ENCODE measurements around the gene RPL6. TPM values are rescaled to one million over a fixed set of nuclear protein-coding genes. Genes with fewer than 3 reads are reported as not detected.

RPL6 gene
- total and polyA plus RNA-seq, 7 experiments from 2014 or later: 697 to 1,668 (median 1,363) TPM

DNA sequence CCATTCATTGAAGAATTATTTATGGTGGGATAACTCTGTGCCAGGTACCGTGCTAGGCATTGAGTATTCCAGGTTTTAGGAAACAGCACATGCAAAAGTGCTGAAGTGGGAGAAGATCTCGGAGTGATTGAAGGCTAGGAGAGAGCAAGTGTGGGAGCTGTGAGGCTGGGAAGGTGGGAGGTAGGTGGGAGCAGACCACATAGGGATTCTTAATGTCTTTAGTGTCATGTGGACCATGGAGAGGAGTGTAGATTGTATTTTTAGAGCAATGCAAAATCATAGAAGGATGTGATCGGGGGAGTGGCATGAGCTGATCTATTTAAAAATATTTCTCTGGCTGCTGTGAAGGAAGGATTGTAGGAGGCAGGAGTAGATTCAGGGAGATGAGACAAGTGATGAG lies 14.7 kb upstream of the RPL6 start:
- POLR2A ChIA-PET: interaction anchor here (0.7 to 0.8 kb wide), 2 partner anchors 12 to 33 kb away, joined by 3 to 10 read pairs; no protein-coding TSS in a partner anchor

GRCh38 chr12:112422531-112422930 lies 13.1 kb upstream of the RPL6 start:
- intact Hi-C loops (cut with micrococcal nuclease): no loop called here
- no peak overlapping the region for H3K27ac ChIP-seq (ENCODE audit: low read depth, low read length)
- ChIA-PET POLR2A (interaction anchor here (0.6 kb wide), 1 partner anchor 53 kb away, joined by 4 read pairs; no protein-coding TSS in a partner anchor), CTCF (no interaction called here)
- H3K27me3 Mint-ChIP-seq: no peaks in the 10 kb centered on the region
- H3K4me1 ChIP-seq (ENCODE audit: control insufficient read depth in 2 of 2, insufficient read depth in 2 of 2, low read length in 2 of 2): peaks cover 30 to 37% of the 10 kb centered on the region in 2 donors
- peaks cover 0 to 4% (median 3%) of the 10 kb centered on the region in 5 donors for H3K36me3 Mint-ChIP-seq
- no peak overlapping the region for H3K4me3 ChIP-seq (ENCODE audit: low read length)
- ATAC-seq (no peak), DNase-seq (no peak)
- H3K9me3 Mint-ChIP-seq: peaks cover 0 to 5% (median 0%) of the 10 kb centered on the region in 11 donors
- H3K27ac Mint-ChIP-seq: peak overlapping the region in 1 of 9 donors; percentile 2
- no peaks in the 10 kb centered on the region for H3K27me3 ChIP-seq (ENCODE audit: control insufficient read depth in 2 of 2, insufficient read depth in 2 of 2, low read length in 2 of 2)
- peaks cover 26 to 65% (median 53%) of the 10 kb centered on the region in 7 donors for H3K4me1 Mint-ChIP-seq
- no peaks in the 10 kb centered on the region for H3K9me3 ChIP-seq (ENCODE audit: control insufficient read depth in 2 of 3, low read length in 3 of 3)
- H3K4me3 Mint-ChIP-seq: peak overlapping the region in 4 of 10 donors; percentile 14 to 49 (median 23)
- H3K36me3 ChIP-seq (ENCODE audit: control insufficient read depth in 2 of 3, insufficient read depth in 3 of 3, low read length in 3 of 3): peaks cover 0 to 7% (median 0%) of the 10 kb centered on the region in 3 experiments

More for the DNA sequence above, 14.7 kb upstream of the RPL6 start:
- H3K4me3 ChIP-seq (ENCODE audit: low read length): no peak overlapping the region
- no peaks in the 10 kb centered on the region for H3K9me3 Mint-ChIP-seq
- peaks cover 33 to 67% (median 57%) of the 10 kb centered on the region in 7 donors for H3K4me1 Mint-ChIP-seq
- peaks cover 0 to 8% (median 4%) of the 10 kb centered on the region in 5 donors for H3K36me3 Mint-ChIP-seq
- intact Hi-C loops (cut with micrococcal nuclease): no loop called here
- H3K9me3 ChIP-seq (ENCODE audit: control insufficient read depth in 2 of 3, low read length in 3 of 3): no peaks in the 10 kb centered on the region
- H3K4me1 ChIP-seq (ENCODE audit: control insufficient read depth in 2 of 2, insufficient read depth in 2 of 2, low read length in 2 of 2): peaks cover 30 to 31% of the 10 kb centered on the region in 2 donors
- no peaks in the 10 kb centered on the region for H3K27me3 ChIP-seq (ENCODE audit: control insufficient read depth in 2 of 2, insufficient read depth in 2 of 2, low read length in 2 of 2)
- H3K27me3 Mint-ChIP-seq: no peaks in the 10 kb centered on the region
- DNase-seq: no peak
- peak overlapping the region in 3 of 9 donors; percentile 0 to 6 (median 2) for H3K27ac Mint-ChIP-seq
- CTCF ChIA-PET: interaction anchor here (1.0 kb wide), 1 partner anchor 12 kb away, joined by 3 read pairs; no protein-coding TSS in a partner anchor
- H3K36me3 ChIP-seq (ENCODE audit: control insufficient read depth in 2 of 3, insufficient read depth in 3 of 3, low read length in 3 of 3): peaks cover 0 to 3% (median 0%) of the 10 kb centered on the region in 3 experiments
- no peak for ATAC-seq
- no peak overlapping the region for H3K27ac ChIP-seq (ENCODE audit: low read depth, low read length)
- peak overlapping the region in 5 of 10 donors; percentile 0 to 39 (median 9) for H3K4me3 Mint-ChIP-seq

- H3K4me1 Mint-ChIP-seq: peaks cover 26 to 62% (median 53%) of the 10 kb centered on the region in 7 donors
- intact Hi-C loops (cut with micrococcal nuclease): no loop called here
- CTCF ChIA-PET: no interaction called here
- ATAC-seq (no peak), DNase-seq (no peak)
- Histone ChIP-seq H3K27ac (ENCODE audit: low read depth, low read length) (no peak overlapping the region), H3K27me3 (ENCODE audit: control insufficient read depth in 2 of 2, insufficient read depth in 2 of 2, low read length in 2 of 2) (no peaks in the 10 kb centered on the region), H3K36me3 (ENCODE audit: control insufficient read depth in 2 of 3, insufficient read depth in 3 of 3, low read length in 3 of 3) (peaks cover 0 to 7% (median 0%) of the 10 kb centered on the region in 3 experiments), H3K4me1 (ENCODE audit: control insufficient read depth in 2 of 2, insufficient read depth in 2 of 2, low read length in 2 of 2) (peaks cover 30 to 37% of the 10 kb centered on the region in 2 donors), H3K9me3 (ENCODE audit: control insufficient read depth in 2 of 3, low read length in 3 of 3) (no peaks in the 10 kb centered on the region), H3K4me3 (ENCODE audit: low read length) (no peak overlapping the region)
- peak overlapping the region in 7 of 10 donors; percentile 8 to 99 (median 92) for H3K4me3 Mint-ChIP-seq
- H3K9me3 Mint-ChIP-seq: peaks cover 0 to 5% (median 0%) of the 10 kb centered on the region in 11 donors
- H3K27ac Mint-ChIP-seq: peak overlapping the region in 2 of 9 donors; percentile 25 to 82
- peaks cover 0 to 5% (median 3%) of the 10 kb centered on the region in 5 donors for H3K36me3 Mint-ChIP-seq
- H3K27me3 Mint-ChIP-seq: no peaks in the 10 kb centered on the region
- POLR2A ChIA-PET: no interaction called here
Measured at GRCh38 chr12:112421363-112421762, 12.0 kb upstream of the RPL6 start.

DNA sequence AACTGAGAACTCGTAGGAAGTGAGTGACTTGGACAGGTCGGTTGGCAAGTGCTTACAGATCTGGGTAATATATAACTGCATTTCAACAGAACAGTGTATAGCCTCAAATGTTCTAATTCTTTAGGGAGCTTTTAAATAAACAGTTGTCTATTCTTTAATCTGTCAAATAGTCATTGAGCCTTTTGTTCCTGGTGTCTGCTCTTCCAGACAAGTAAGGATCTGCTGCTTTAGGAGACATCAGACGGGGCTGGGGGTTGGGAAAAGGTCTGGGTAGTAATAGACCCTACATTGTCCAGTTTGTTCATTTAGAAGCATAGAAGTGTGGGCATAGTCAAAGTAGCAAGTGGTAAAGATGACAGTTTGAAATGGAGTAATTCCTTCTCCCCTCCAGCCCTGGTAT lies 11.3 kb upstream of the RPL6 start:
- peak overlapping the region; percentile 63 to 99 (median 92) for H3K4me3 Mint-ChIP-seq
- Histone ChIP-seq H3K27me3 (ENCODE audit: control insufficient read depth in 2 of 2, insufficient read depth in 2 of 2, low read length in 2 of 2) (no peaks in the 10 kb centered on the region), H3K27ac (ENCODE audit: low read depth, low read length) (no peak overlapping the region), H3K4me3 (ENCODE audit: low read length) (no peak overlapping the region), H3K36me3 (ENCODE audit: control insufficient read depth in 2 of 3, insufficient read depth in 3 of 3, low read length in 3 of 3) (peaks cover 0 to 7% (median 0%) of the 10 kb centered on the region in 3 experiments), H3K9me3 (ENCODE audit: control insufficient read depth in 2 of 3, low read length in 3 of 3) (no peaks in the 10 kb centered on the region), H3K4me1 (ENCODE audit: control insufficient read depth in 2 of 2, insufficient read depth in 2 of 2, low read length in 2 of 2) (peaks cover 30 to 37% of the 10 kb centered on the region in 2 donors)
- intact Hi-C loops (cut with micrococcal nuclease): no loop called here
- H3K27ac Mint-ChIP-seq: peak overlapping the region in 6 of 9 donors; percentile 17 to 75 (median 56)
- no peak for ATAC-seq
- CTCF ChIA-PET: no interaction called here
- peaks cover 0 to 5% (median 0%) of the 10 kb centered on the region in 11 donors for H3K9me3 Mint-ChIP-seq
- H3K27me3 Mint-ChIP-seq: no peaks in the 10 kb centered on the region
- POLR2A ChIA-PET: no interaction called here
- H3K36me3 Mint-ChIP-seq: peaks cover 0 to 5% (median 3%) of the 10 kb centered on the region in 5 donors
- peaks cover 26 to 56% (median 53%) of the 10 kb centered on the region in 7 donors for H3K4me1 Mint-ChIP-seq
- DNase-seq: no peak

GRCh38 chr12:112419297-112420133 lies 10.1 kb upstream of the RPL6 start:
- H3K36me3 Mint-ChIP-seq: peaks cover 0 to 5% (median 3%) of the 10 kb centered on the region in 5 donors
- no peaks in the 10 kb centered on the region for H3K27me3 Mint-ChIP-seq
- peak overlapping the region; percentile 87 to 97 (median 93) for H3K27ac Mint-ChIP-seq
- ChIA-PET CTCF (no interaction called here), POLR2A (interaction anchor here (1.0 kb wide), 3 partner anchors 12 to 35 kb away, joined by 3 to 4 read pairs (median 3); no protein-coding TSS in a partner anchor)
- Histone ChIP-seq H3K9me3 (ENCODE audit: control insufficient read depth in 2 of 3, low read length in 3 of 3) (no peaks in the 10 kb centered on the region), H3K4me3 (ENCODE audit: low read length) (peak overlapping the region; percentile 100), H3K4me1 (ENCODE audit: control insufficient read depth in 2 of 2, insufficient read depth in 2 of 2, low read length in 2 of 2) (peaks cover 30 to 35% of the 10 kb centered on the region in 2 donors), H3K27me3 (ENCODE audit: control insufficient read depth in 2 of 2, insufficient read depth in 2 of 2, low read length in 2 of 2) (no peaks in the 10 kb centered on the region), H3K27ac (ENCODE audit: low read depth, low read length) (peak overlapping the region; percentile 91), H3K36me3 (ENCODE audit: control insufficient read depth in 2 of 3, insufficient read depth in 3 of 3, low read length in 3 of 3) (peaks cover 0 to 7% (median 0%) of the 10 kb centered on the region in 3 experiments)
- peak in 1 of 9 donors; percentile 62 for DNase-seq
- H3K4me1 Mint-ChIP-seq: peaks cover 26 to 52% (median 47%) of the 10 kb centered on the region in 7 donors
- no peak for ATAC-seq
- peak overlapping the region; percentile 86 to 99 (median 92) for H3K4me3 Mint-ChIP-seq
- peaks cover 0 to 5% (median 0%) of the 10 kb centered on the region in 11 donors for H3K9me3 Mint-ChIP-seq
- intact Hi-C loops (cut with micrococcal nuclease): loop anchor here in 1 of 2 donors (2.0 to 10.0 kb wide), 2 partner anchors 37 to 735 kb away; partner anchors contain the start of genes ACAD10, BRAP and HECTD4

DNA sequence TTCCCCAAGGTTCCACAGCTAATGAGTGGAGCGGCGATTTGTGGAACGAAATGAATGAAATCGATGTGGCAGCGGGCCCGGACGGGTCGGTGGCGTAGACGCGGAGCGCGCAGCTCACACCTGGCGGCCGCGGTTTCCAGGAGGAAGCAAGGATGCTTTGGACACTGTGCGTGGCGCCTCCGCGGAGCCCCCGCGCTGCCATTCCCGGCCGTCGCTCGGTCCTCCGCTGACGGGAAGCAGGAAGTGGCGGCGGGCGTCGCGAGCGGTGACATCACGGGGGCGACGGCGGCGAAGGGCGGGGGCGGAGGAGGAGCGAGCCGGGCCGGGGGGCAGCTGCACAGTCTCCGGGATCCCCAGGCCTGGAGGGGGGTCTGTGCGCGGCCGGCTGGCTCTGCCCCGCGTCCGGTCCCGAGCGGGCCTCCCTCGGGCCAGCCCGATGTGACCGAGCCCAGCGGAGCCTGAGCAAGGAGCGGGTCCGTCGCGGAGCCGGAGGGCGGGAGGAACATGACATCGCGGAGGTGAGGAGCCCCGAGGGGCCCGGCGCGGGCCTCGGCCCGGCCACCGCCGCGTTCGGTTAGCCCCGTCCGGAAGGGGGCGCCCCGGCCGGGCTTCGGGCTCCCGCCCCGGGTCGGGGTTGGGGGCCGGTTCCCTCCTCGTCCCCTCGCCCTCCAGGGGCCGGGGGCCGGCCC lies 9.3 kb upstream of the RPL6 start, which contains the start of gene PTPN11:
TSS of gene PTPN11 (plus strand) at position 340 of the 689 bp plus-strand sequence. CDS start at position 505, 165 bp downstream.
- CTCF ChIA-PET: no interaction called here
- no peaks in the 10 kb centered on the region for H3K9me3 ChIP-seq (ENCODE audit: control insufficient read depth in 2 of 3, low read length in 3 of 3)
- Mint-ChIP-seq H3K4me3 (peak within 1 kb of the TSS; percentile 91 to 100 (median 96)), H3K27me3 (no peaks in the 10 kb centered on the region), H3K27ac (peak within 1 kb of the TSS; percentile 95 to 100 (median 98)), H3K4me1 (peaks cover 18 to 45% (median 40%) of the 10 kb centered on the region in 7 donors), H3K9me3 (peaks cover 0 to 5% (median 0%) of the 10 kb centered on the region in 11 donors), H3K36me3 (peaks cover 0 to 5% (median 0%) of the 10 kb centered on the region in 5 donors)
- H3K27ac ChIP-seq (ENCODE audit: low read depth, low read length): peak within 1 kb of the TSS; percentile 91
- H3K27me3 ChIP-seq (ENCODE audit: control insufficient read depth in 2 of 2, insufficient read depth in 2 of 2, low read length in 2 of 2): no peaks in the 10 kb centered on the region
- POLR2A ChIA-PET: interaction anchor here (0.7 to 1.5 kb wide), 7 partner anchors 9 to 312 kb away, joined by 3 to 4 read pairs (median 3); no protein-coding TSS in a partner anchor
- H3K4me3 ChIP-seq (ENCODE audit: low read length): peak within 1 kb of the TSS; percentile 100
- intact Hi-C loops (cut with micrococcal nuclease): loop anchor here (1.0 to 10.0 kb wide), 4 partner anchors 9 to 734 kb away; partner anchors contain the start of genes HECTD4 (in 2 of the 2), RPL6 (in 2 of the 2), ACAD10 (in 1 of the 2) and BRAP (in 1 of the 2)
- DNase-seq: peak; percentile 84 to 96 (median 92)
- ATAC-seq: peak; percentile 95
- peaks cover 0 to 7% (median 0%) of the 10 kb centered on the region in 3 experiments for H3K36me3 ChIP-seq (ENCODE audit: control insufficient read depth in 2 of 3, insufficient read depth in 3 of 3, low read length in 3 of 3)
- peaks cover 24 to 28% of the 10 kb centered on the region in 2 donors for H3K4me1 ChIP-seq (ENCODE audit: control insufficient read depth in 2 of 2, insufficient read depth in 2 of 2, low read length in 2 of 2)

Measured in naive thymus-derived CD4-positive, alpha-beta T cell (primary cell).